Fibroblast of pulmonary artery (primary cell): Measurements from ENCODE around the gene MAFF.
A peak's percentile ranks its signal among the peaks of the same experiment; 100 is the strongest.

Source experiments
- DNase-seq: peaks from one replicate; pipeline ENCODE4 v3.0.0-alpha.2; 2010; ENCODE audit warnings: low read depth
- H3K4me3 ChIP-seq: replicated peaks from 2 replicates; pipeline ENCODE4 v1.5.1; 2011; ENCODE audit warnings: low read depth, mild to moderate bottlenecking, control low read depth, low read length, moderate library complexity
- TF ChIP-seq, protein P1 (sequence below): IDR thresholded peaks from 2 replicates; pipeline ENCODE4 v1.5.1; 2011; ENCODE audit warnings: mild to moderate bottlenecking, control low read depth, low read length, inconsistent platforms; ENCODE audit errors: missing control alignments

Gene MAFF

DNA sequence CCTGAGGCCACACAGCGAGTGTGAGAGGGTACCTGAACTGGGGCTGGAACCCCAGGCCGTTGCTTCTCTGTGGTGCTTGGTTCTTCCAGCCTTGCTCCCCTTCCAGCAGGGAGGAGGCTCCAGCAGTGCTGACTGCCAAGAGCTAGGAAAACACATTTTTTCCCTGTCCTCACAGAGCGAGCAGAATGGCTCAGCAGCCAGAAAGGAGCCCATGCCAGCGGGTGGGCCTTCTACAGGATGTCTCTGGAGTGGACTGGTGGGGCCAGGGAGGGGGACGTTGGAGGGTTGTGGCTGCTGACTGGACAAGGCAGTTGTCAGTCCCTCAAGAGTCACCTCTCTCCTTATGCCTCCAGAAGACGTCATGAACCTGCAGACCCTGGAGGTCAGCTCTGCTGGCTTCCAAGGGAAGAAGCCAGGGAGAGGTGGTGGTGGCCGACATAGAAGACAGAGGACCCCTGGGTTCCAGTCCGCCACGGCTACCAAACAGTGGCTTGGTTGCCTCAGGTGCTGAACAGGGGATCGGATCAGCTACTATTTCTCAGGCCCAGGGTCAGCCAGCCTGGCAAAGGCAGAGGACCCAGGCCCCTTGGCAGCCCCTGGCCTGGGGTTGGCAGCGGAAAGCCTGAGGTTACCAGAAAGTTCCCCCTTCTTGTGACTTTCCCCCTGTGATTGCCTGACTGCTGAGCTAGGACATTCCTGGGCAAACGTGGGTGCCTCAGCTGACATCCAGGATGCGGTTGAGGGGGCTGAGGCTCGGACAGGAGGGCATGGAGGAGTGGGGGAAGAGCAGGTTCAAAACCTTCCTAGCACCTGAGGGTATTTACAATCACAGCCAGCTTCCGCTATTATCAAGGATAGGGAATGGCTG is 3.7 kb downstream of the MAFF start:
- TF ChIP-seq, protein P1, sequence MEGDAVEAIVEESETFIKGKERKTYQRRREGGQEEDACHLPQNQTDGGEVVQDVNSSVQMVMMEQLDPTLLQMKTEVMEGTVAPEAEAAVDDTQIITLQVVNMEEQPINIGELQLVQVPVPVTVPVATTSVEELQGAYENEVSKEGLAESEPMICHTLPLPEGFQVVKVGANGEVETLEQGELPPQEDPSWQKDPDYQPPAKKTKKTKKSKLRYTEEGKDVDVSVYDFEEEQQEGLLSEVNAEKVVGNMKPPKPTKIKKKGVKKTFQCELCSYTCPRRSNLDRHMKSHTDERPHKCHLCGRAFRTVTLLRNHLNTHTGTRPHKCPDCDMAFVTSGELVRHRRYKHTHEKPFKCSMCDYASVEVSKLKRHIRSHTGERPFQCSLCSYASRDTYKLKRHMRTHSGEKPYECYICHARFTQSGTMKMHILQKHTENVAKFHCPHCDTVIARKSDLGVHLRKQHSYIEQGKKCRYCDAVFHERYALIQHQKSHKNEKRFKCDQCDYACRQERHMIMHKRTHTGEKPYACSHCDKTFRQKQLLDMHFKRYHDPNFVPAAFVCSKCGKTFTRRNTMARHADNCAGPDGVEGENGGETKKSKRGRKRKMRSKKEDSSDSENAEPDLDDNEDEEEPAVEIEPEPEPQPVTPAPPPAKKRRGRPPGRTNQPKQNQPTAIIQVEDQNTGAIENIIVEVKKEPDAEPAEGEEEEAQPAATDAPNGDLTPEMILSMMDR, result no peak
- peak; percentile 87 for DNase-seq
- no peak overlapping the region for H3K4me3 ChIP-seq

DNA sequence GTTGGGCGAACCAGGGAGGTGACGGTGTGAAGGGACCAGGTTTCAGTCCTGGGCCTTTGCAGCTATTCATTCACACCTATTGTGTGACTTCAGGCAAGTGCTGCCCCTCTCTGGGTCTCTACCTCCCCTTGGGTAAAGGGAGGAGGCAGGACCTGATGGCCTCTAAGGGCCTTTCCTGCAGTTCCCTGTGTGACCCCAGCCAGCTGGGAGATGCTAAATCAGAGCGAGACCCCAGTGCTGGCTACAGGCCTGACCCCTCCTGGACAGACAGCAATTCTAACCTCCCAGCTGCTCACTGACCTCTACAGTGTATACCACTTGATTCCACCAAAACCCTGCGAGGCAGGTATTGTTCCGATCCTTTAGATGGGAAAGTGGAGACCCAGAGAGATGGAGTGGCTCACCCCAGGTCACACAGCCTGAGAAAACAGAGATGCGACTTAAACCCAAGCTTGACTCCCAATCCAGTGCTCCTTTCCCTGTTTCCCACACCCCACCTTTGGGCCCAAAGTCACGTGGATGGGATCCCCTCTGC is 6.2 kb downstream of the MAFF start:
- DNase-seq, result no peak
- H3K4me3 ChIP-seq, result no peak overlapping the region
- TF ChIP-seq, protein P1, result no peak

DNA sequence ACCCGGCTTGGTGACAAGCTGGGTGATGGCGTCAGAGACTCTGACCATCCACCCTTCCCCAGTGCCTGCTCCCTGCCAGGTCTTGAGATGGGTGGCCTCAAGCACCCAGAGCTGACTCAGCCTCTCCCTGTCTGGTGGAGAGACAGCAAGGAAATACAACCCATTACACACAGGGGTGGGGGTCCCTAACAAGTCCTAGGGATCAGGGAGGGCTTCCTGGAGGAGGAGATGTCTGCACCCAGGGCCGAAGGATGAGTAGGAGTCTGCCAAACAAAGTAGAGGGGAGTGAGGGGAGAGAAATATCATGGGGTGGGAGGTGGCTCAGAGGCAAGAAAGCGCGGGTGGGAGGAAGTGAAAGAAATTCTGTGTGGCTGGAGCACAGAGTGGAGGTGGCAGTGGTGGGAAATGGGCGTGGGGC is 6.8 kb downstream of the MAFF start:
- peak; percentile 12 for DNase-seq
- no peak overlapping the region for H3K4me3 ChIP-seq

DNA sequence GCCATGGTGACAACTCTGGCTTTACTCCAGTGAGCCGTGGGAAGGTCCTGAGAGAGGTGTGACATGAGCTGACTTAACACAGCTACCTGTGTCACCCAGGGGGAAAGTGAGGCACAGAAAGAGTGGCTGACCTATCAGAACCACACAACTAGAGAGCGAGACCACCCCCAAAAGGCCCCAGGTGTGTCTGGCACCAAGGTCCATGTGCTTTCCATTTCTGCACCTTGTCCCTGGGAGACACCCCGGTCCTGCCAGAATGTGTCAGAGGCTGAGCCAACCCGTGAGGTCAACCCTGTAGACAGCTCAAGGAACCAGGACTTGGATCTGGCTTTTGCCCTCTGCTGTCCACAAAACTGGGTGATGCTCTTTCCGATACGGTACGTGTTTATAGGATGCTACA is 9.8 kb downstream of the MAFF start:
- DNase-seq, result peak; percentile 15
- TF ChIP-seq, protein P1, result no peak
- H3K4me3 ChIP-seq, result no peak overlapping the region

More for the DNA sequence above, 6.8 kb downstream of the MAFF start:
- TF ChIP-seq, protein P1, result no peak

DNA sequence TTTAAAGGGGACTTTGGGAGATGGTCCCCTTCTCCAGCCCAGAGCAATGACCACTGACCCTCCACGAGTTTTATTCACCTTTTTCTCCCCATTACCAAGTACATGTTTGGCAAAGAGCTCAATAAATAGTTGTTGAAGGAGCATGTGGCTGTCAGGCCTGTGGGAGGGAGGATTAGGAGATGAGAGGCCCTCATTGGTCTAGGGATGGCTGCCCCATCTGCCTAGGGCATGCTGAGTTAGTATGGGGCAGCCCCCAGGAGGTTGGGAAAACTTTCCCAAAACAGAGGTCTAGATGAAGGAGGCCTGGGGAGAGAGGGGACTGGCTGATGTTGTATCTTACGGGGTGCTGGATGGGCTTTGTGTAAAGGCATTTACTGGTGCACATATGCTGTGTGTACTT is 10.6 kb downstream of the MAFF start:
- TF ChIP-seq, protein P1, result no peak
- no peak overlapping the region for H3K4me3 ChIP-seq
- no peak for DNase-seq

DNA sequence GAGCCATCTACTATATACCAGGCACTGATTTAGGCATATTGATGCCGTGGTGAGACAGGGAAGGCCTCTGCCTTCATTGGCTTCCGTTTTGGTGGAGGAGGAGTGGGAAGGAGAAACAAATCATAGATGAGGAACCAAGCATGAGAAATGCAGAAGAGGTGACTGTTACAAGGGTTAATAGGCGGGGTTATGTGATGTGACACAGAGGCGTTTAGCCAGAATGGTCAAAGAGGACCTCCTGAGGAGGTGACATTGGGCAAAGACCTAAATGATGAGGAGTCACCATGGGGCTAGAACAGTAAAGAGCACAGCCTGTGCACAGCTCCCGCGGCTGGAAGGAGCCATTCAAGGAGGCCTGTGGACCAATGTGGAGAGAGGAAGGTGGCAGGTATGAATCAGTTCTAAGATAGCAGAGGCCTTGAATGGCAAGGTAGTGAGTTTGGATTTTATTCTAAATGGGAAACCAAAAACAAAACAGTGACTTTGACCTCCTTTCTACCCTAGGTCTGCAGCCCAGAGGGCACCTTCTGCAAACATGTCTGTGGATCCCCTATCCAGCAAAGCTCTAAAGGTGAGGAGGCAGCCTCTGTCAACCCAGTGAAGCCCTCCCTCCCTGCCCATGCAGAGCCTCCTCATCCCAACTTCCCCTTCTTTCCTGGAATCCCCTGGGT is 11.7 kb downstream of the MAFF start:
- peak; percentile 11 for DNase-seq
- TF ChIP-seq, protein P1, result no peak
- H3K4me3 ChIP-seq, result no peak overlapping the region

DNA sequence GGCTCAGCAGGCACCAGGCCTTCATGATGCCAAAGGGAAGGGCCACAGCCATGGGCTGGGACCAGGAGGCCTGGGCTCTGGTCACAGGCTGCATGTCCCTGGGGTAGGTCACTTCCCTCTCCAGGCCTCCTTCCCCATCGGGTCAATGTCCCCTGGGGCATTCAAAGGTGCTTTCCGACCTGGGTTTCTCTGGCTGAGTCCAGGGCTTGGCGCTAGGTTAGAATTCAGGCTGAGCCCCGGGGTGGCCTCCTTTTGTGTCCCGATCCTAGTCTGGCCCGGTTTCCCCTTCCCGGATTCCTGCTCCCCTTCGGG is 12.2 kb downstream of the MAFF start:
- no peak for DNase-seq
- no peak overlapping the region for H3K4me3 ChIP-seq

More for the DNA sequence above, 12.2 kb downstream of the MAFF start:
- TF ChIP-seq, protein P1, result no peak
